Activated CD8-positive, alpha-beta memory T cell treated with anti-CD3 and anti-CD28 coated beads for 24 hours (primary cell): ENCODE data around the gene FPGS.
"Not testable (repeated sequence)": the region's sequence is repeated elsewhere in the genome, so short reads cannot be mapped to it uniquely, and the experiment has no call there.

ENCODE experiments used
- DNase-seq: peaks from one replicate; pipeline ENCODE4 v3.0.0-alpha.2; 2020

FPGS gene

DNA sequence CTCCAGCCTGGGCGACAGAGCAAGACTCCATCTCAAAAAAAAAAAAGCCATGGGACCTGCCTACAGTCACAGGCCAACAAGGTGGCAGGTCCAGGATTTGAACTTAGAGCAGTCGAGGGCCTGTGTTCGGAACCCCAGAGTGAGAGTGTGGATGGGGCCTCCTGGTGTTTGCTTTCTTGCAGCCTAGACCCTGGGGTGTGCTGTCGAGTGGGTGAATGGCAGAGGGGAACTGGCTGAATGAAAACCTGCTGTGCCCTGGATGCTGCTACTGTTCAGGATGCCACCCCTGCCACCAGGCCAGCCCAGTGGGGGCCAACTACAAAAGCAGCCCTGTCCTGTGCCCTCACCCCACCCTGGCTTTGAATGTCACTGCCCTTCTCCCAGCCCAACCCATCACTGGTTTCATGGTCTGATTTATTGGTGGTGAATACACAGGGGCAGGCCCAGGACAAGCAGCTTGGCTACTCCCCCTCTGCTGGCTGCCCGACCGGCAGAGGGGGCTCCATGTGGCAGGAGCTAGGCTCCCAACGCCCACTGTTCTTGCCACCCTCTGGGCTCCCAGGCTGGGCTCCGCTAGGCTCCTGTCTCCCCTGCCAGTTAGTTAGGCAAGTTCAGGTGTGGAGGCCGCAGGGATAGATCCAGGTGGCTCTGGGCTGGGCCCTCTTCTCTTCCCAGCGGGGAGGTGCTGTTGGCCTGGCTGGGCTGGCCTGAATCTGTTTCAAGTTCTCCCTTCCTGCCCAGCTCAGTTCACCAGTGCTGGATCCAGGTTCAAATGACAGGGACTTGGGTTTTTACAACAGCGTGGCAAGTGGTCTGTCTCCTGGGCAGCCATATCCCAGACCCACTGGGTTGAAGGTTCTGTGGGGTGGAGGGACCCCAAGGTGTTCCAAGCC, 12.2 kb downstream of the FPGS start:
- DNase-seq, result no peak

DNA sequence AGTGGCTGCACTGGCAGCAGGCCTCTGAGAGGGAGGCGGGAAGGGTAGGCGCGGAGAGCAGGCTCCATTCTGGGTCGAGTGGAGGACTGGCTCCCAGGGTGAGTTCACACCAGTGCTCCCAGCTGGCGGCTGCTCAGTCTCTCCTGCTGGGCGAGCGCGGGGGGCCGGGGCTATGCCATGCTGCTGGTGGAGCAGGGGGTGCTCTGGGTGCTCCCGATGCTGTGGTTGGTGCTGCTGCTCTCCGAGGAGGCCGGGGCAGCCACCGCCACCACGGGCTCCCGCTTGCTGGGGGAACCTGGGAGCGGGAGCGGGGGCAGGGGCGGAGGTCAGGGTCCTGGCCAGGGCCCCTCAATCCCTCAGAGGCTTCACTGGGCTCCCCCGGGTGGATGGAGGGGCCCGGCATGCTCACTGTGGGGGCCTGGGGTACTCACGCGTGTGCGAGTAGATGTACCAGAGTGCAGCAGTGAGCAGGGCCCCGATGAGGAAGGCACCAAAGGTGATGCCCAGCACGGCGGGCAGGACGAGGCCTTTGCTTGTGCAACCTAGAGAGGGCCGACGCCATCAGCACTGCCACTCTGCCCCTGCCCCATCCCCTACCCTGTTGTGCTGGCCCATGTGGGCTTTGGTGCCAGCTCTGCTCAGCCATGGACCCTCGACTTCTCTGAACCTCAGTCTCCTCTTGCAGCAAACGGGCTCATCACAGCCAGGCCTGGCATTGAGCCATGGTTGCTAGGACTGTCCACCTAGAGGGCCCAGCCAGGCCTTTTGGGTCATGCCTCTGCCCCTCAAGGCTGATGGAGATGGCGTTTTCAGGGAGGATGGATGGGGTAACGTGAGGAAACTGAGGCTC, 13.1 kb downstream of the FPGS start:
- no peak for DNase-seq

DNA sequence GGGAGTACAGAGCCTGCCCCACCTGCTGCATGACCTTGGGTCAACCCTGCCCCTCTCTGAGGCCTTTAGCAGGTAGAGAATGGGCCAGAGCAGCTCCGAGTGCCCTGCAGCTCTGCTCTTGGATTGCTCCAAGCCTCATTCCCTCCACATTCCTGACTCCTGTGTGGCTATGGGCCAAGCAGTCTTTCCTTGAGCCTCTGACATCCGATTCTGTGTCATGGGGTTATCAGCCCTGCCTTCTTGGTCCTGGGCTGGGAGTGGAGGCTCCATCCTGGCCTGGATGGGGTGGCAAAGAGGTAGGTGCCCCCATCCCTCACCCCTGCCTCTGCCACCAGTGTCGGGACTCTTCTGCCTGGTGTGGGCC, 13.7 kb downstream of the FPGS start:
- no peak for DNase-seq

DNA sequence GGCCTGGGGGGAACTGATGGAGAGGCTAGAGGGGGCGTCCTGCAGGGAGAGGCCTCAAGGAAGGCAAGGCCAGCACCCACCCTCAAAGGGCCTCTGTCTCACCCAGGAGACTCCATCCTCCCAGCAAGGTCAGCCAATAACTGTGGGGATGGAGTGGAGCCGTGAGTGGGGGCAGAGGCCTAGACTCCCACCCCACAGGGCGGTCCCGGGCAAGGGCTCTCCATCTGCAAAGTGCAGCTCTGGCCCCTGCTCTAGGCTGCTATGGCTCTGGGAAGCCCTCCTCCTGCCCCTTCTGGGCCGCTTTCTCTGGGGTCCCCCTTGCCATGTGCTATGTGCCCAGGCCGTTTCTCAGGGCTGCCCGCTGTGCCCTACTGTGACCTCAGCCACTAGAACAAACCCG, 14.0 kb downstream of the FPGS start:
- DNase-seq, result no peak

DNA sequence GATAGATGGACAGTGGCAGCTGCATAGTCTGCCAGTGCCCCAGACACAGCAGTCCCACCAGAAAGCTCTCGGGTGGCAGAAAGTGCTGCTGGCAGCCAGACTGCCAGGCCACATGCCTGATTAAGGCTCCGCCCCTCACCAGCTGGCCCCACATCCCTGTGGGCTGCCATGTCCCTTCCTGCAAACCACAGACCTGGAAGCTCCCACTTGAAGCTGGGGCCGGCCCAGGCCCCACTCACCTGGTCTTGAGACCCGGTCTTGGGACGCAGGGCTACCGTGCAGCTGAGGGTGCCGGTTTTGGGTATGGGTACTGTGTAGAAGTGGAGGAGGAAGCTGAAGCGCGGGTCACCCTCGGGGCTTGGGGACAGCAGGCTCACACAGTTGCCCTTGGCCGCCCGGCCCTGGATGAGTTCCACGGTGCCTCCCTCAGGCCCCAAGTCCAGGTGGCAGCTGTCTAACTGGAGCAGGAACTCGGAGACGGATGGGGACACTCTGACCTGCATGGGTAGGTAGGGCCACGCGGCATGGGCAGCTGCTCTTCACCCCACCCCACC, 15.3 kb downstream of the FPGS start:
- no peak for DNase-seq

DNA sequence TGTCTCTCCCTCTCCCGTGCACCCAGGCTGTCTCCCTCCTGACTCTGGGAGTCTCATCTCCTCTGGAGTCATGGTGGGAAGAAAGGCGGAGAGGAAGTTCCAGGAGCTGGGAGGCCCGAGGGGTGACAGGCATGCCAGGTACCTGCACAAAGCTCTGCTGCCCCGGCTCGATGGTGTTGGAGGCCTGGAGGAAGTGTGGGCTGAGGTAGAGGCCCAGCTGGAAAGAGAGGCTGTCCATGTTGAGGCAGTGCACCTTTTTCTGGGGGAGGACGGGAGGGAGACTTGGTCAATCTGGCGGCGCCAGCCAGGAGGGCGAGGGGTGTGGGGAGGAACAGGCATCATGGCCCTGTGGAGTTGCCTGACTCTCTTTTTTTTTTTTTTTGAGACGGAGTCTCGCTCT, 15.9 kb downstream of the FPGS start:
- no peak for DNase-seq

DNA sequence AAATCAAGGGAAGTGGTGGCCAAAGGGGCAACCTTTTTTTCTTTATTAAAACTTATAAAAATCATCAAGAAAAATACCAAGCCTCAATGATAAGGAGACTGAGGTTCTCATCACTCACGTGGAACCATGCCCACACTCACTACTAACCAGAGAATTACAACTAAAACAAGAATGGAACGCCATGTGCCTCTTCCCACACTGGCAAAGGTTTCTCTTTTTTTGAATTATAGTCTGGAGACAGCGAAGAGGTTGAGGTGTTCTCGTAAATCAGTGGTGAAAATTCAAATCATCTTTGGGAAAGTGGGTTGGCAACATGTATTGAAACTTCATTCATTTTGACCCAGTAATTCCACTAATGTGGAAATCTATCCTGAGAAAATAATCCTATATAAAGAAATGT, 19.4 kb downstream of the FPGS start:
- DNase-seq, result no peak

DNA sequence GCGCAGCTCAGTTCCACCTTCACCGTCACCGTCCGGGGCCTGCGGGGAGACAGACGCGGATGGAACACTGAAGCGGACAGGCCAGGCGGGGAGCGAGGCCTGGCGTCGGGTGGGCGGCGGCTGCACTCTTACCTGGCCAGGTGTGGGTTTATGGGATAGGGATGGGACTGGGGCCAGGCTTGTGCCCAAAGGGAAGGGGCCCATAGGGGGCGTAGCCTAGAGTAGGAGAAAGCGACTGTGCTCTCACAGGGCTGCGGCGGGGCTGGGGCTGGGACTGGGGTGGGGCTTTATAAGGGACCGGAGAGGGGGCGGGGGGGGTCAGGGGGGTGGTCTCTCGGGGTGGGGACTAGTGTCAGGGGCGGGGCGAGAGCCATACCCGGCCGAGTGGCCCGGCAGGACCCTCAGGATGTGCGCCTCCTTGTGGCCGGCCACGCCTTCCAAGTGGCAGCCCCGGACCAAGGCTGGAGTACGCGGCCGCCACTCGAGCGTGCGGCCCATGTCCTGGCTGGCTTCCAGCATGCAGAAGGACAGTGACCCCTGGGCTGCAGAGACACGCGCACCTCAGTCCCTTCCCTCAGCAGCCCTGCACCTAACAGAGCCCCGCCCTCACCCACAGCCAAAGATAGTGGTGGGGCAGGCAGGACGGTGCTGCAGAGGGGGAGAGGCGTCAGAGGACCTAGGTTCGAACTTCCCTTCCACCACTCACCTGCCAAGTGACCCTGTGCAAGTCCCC, 22.8 kb downstream of the FPGS start:
- no peak for DNase-seq

DNA sequence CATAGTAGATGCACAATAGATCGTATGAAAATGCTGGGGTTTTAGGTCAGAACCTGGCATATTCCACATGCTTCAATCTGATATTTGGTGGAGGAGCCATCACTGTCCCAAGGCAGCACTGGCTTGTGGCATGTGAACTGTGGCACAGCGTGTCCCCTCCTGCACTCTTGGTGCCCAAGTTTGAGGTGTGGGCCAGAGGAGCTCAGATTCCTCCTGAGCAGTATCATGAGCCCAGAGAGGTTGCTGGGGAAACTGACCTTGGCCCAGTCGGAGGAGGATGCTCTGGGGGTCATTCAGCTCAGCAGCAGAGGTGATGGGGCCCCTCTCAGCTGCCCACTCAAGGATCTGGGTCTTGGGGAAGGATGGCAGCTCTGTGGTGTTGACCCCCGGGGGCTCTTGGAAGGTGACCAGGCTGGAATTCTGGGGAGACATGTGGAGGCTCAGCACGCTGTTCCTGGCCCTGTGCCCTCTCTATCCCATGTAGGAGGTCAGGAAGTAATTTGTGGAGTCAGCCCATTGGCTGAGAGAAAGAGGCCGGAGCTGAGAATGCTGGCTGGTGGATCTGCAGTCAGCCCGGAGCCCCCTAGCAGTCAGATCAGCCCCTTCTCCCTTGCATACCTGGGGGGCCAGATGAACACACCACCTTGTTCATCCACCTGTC, 23.7 kb downstream of the FPGS start:
- DNase-seq, result no peak

DNA sequence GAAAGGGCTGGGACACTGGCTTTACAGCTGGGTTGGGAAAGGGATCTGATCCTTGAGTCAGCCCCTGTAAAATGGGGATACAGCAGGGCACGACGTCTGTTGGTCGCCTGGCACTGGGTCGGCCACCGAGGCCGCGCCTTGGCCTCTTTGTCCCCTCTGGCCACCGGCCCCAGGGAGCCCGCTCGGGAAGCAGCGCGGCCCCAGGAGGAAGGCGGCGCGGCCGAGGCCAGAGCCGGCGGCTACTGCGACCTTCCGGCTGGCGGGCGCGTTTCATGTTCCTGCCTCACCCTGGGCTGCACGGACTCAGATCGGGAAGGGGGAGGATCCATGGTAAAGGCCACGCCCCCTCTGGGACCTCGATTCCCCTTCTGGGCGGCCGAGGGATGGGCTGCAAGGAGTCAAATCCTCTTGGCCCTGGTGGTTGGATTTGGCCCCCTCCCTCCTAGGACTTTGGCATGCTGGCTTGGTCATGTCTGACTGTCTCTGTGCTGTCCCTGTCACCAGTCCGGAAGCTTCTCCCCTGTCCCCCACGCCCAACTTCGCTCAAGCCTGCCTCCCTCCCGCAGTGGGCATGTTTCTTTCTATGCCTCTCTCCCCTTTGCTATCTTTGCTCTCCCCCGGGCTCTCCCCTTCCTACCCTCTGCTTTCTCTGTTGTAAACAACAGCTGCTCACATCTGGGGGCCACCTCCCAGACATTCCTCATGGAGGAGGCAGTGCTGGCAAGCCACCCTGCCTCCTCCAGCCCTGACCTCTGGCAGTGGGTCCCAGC, 25.8 kb downstream of the FPGS start:
- no peak for DNase-seq

DNA sequence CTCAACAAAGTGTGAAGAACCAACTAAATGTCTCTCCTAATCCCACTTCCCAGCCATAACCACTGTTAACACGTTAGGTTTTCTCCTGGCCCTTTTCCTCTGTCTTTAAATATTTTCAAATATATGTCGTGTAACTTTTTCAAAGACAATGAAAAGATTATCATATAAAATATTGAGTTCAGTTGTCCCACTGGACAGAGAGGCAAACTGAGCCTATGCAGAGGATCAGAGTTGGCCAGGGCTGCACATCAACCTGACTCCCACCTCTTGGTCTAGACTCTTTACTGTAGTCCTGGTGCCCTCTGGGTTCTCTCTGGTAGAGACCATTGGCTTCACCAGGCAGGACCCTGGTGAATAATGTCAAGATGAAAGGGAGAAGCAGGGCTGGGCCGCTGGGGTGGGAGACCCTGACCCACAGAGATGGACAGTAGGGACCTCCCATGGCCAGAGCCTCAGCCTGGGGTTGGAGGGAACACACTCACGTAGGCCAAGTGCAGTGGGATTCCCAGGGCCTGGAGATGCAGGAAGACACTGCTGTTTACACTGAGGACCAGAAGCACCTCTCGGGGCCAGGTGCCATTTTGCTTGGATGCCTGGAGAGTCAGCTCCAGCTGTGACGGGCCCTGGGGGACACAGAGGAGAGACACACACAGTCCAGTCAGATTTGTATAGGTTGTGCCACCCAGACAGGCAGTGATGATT, 26.7 kb downstream of the FPGS start:
- DNase-seq, result no peak

DNA sequence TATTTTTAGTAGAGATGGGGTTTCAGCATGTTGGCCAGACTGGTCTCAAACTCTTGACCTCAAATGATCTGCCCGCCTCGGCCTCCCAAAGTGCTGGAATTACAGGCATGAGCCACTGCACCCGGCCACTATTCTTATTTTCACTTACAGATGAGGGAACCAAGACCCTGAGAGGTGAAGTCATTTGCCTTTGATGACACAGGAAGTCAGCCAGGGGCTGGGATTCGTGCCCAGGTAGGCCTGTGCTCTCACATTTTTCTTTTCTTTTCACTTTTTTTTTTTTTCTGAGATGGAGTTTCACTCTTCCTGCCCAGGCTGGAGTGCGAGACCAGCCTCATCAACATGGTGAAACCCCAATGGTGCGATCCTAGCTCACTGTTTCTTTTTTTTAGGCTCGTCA, 29.6 kb downstream of the FPGS start:
- DNase-seq, result no peak

DNA sequence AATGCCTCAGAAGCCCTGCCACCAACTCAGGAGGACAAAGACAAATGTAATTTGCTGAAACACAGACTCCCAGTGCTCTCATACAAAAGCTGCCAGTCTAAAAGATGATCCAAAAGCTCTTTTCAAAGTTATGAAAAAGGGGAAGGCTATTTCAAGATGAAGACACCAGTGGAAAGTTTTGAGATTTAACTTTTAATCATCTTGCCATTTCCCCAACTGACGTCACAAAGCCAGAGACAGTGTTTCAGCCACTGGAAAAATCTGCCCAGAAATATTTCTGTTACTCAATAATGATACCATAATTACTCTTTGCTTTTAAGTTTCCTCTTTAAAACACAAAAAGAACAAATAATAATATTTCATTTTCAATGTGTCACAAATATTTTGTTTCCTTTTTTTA, 30.9 kb downstream of the FPGS start:
- no peak for DNase-seq

DNA sequence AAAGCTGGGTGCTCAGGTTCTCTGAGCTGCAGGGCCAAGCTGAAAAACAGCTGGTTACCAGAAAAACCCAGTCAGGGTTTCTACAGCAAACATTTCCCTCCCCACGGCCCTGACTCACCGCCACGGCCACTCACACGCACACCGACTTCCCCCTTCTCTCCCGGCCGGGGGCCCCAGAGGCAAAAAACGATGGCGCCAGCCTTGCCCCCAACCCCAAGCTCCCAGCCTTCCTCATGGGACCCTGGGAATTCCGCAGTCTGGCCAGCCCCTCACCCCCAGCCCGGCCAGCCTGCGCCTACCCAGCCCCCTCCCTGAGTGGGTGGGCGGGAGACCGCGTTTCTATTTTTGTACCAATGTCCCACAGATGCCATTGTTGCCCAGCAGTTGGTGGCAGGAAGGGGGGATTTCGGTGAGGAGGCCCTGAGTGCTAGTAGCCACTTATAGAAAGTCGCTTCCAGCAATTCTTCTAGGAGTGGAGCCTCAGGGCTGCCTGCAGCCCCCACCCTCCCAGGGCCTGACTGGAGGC, 33.4 kb downstream of the FPGS start:
- no peak for DNase-seq

DNA sequence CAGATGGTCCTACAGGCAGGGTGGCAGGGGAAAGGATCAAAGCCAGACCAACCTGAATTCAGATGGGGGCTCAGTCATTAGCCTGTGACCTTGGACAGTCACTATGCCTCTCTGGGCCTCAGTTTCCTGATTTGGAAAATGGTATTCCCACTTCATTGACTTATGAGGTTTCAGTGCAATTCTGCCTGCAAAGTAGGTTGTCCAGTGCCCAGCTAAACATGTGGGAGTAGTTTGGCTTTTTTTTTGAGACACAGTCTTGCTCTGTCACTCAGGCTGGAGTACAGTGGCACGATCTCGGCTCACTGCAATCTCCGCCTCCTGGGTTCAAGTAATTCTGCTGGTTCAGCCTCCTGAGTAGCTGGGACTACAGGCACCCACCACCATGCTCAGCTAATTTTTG, 33.9 kb downstream of the FPGS start:
- DNase-seq, result not testable (repeated sequence)

DNA sequence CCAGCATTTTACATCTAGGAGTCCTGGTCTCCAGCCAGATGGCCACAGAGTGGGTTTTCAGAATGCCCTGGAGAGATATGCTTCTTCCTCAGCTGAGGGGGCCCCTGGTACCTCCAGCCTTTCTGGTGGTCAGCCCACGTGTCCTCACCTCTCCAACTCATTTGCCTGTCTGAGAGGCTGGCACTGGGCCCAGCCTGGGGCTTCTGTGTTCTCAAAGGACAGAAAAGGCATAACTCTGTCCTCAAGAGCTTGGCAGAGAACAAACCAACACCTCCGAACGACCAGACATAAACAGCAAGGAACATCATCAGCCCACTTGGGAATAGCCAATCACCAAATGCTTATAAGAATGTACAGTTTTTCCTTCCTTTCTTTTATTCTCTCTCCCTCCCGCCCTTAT, 34.7 kb downstream of the FPGS start:
- DNase-seq, result no peak

DNA sequence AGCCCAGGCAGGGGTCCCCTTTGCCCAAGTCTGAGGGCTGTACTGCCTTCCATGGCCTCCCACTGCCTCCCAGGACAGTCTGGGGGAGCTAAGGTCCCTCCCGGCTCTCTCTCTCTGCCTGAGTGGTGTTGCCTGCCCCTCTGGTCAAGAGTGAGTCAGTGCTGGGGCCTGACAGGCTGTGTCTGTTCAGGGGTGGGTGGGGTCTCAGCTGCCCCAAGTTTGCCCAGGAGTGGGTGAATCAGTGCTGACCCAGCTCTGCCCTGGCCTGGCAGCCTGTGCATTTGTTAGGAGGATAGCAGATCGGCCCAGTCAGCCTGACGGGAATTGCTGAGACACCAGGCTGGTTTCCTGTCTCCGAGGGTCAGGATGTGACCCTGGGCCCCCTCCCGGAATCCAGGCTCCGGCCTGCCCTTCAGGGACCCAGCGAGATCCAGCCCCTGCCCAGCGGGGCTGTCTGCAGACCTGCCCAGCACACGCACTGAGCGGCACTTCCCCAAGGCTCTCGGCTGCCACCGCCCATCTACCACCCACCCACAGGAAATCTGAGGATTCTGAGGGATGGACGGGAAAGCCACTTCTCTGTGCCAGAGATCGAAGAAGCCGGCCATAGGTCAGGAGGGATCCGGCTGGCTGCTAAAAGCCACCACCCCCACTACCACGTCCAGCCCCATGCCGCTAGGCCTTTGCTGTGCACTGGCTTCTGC, 35.8 kb downstream of the FPGS start:
- DNase-seq, result no peak

DNA sequence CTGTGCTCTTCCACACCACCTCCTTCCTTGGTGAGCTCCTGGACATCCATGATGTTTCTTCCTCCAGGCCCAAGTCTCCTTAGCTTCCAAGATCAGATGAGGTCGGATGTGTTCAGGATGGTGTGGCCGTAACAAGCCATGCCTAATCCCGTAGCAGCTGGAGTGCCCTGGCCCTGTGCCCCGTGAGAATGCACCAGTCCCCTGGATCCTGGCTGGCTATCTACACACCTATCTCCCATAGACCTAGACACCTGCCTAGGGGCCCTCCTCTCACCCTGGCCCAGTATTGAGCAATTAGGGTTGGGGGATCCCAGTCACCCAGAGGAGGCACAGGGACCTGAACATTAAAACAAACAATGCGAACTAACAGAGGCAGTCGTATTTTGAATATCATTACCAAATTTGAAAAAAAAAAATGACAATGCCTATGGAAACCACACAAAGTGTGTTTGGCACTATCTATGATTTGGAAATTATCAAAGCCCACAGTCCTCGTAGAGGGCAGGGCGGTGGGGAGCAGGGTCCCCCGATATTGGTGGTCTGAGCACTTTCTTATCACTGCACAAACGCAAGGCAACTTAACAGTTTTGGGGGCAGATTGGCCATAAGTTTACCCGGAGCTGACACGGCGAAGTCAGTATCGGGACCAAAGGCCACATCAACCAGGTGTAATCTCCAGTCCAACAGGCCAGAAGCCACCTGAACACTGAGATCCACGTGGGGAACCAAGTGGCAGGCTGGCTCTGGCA, 38.6 kb downstream of the FPGS start:
- no peak for DNase-seq

DNA sequence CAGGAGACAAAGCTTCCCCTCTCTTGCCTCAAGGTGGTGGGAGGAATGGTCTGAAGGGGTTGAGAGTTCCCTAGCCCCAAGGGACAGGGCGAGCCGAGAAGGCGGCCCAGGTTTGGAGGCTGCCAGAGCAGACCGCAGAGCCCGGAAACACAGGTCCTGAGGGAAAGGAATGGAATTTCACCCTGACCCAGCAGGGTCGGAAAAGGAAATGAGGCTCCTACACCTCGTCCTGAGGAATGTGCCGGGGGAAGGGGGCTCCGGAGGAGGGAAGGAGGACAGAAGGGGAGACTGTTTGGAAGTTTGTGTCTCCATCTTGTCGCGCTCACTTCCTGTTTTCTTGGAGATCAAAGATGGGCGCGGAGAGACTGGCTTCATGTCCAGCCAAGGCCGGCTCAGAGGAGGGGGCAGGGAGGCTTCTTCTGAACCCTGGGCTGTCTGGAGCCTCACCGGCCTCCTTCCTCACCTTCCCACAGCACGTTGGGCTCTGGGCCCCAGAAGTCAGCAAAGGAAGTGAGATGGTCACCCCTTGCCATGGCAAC, 42.2 kb downstream of the FPGS start:
- DNase-seq, result no peak
